HEK293 (cell line): Measurements from ENCODE around the gene LYRM1.

Experiments
- CTCF ChIA-PET: fragments of 350-600 bp; formaldehyde crosslinking; extraction: SDS; loops from one replicate; lab custom pipeline; 2021; ENCODE audit warnings: antibody characterized with exemption; lab: Yijun Ruan, JAX
- POLR2A ChIA-PET: fragments of 300-600 bp; formaldehyde crosslinking; extraction: SDS; loops from one replicate; lab custom pipeline; 2020; ENCODE audit warnings: antibody characterized with exemption, inconsistent platforms; lab: Yijun Ruan, JAX
- H3K27ac ChIP-seq: fragments of 200-500 bp; sonication (Bioruptor generic); 2 replicates; pipeline ENCODE4 v1.5.1; 2014; ENCODE audit warnings: low read depth, low read length, control low read depth, inconsistent platforms; ENCODE audit errors: extremely low read depth
- H3K36me3 ChIP-seq, 2 experiments: fragments of 200-500 bp in 1 of 2; sonication (Bioruptor generic) in 1 of 2; 1 replicate in 1 of 2; 2 replicates in 1 of 2; pipeline ENCODE4 v1.5.1; 2014 to 2017; ENCODE audit warnings: inconsistent platforms in 2 of 2, low read length in 2 of 2; ENCODE audit not compliant: control insufficient read depth in 2 of 2, insufficient read depth in 1 of 2
- H3K4me1 ChIP-seq: fragments of 200-500 bp; sonication (Bioruptor generic); 2 replicates; pipeline ENCODE4 v1.5.1; 2014; ENCODE audit warnings: mild to moderate bottlenecking, low read length, inconsistent platforms; ENCODE audit not compliant: control insufficient read depth, insufficient read depth
- H3K4me3 ChIP-seq: 2 replicates; pipeline ENCODE4 v1.5.1; 2011; ENCODE audit warnings: low read depth, mild to moderate bottlenecking, control low read depth, low read length, moderate library complexity
- H3K9me3 ChIP-seq: fragments of 200-500 bp; sonication (Bioruptor generic); 2 replicates; pipeline ENCODE4 v1.5.1; 2014; ENCODE audit warnings: low read depth, low read length, inconsistent platforms; ENCODE audit not compliant: control insufficient read depth, insufficient read depth
- GLI4 ChIP-seq: fragments of 450-650 bp; formaldehyde crosslinking; IDR thresholded peaks from 2 replicates; pipeline ENCODE4 v1.5.1; 2016; ENCODE audit warnings: missing biosample characterization, missing genetic modification characterization
- TCF7L2 ChIP-seq: IDR thresholded peaks from 2 replicates; pipeline ENCODE4 v1.6.1; 2011; ENCODE audit warnings: low read depth, mild to moderate bottlenecking, inconsistent platforms, low read length, moderate library complexity, borderline replicate concordance
- ZFP41 ChIP-seq: fragments of 450-650 bp; formaldehyde crosslinking; IDR thresholded peaks from 2 replicates; pipeline ENCODE4 v1.5.1; 2016; ENCODE audit warnings: missing biosample characterization, missing genetic modification characterization, borderline replicate concordance
- ZNF26 ChIP-seq: fragments of 450-650 bp; formaldehyde crosslinking; IDR thresholded peaks from 2 replicates; pipeline ENCODE4 v1.5.1; 2016; ENCODE audit warnings: missing biosample characterization, missing genetic modification characterization
- ZNF311 ChIP-seq: fragments of 450-650 bp; formaldehyde crosslinking; IDR thresholded peaks from 2 replicates; pipeline ENCODE4 v1.5.1; 2017; ENCODE audit warnings: missing biosample characterization, missing genetic modification characterization, borderline replicate concordance
- ZNF366 ChIP-seq: fragments of 450-650 bp; formaldehyde crosslinking; conservative IDR thresholded peaks from 2 replicates; pipeline ENCODE4 v1.5.1; 2016; ENCODE audit warnings: missing biosample characterization, missing genetic modification characterization
- ZNF37A ChIP-seq: fragments of 450-650 bp; IDR thresholded peaks from 2 replicates; pipeline ENCODE4 v1.5.1; 2018; ENCODE audit warnings: missing biosample characterization, missing genetic modification characterization
- ZNF501 ChIP-seq: fragments of 450-650 bp; formaldehyde crosslinking; IDR thresholded peaks from 2 replicates; pipeline ENCODE4 v1.5.1; 2016; ENCODE audit warnings: missing biosample characterization, missing genetic modification characterization
- ZNF610 ChIP-seq: fragments of 450-650 bp; formaldehyde crosslinking; IDR thresholded peaks from 2 replicates; pipeline ENCODE4 v1.5.1; 2016; ENCODE audit warnings: missing biosample characterization, missing genetic modification characterization, borderline replicate concordance
- ZNF664 ChIP-seq: fragments of 450-650 bp; formaldehyde crosslinking; IDR thresholded peaks from 2 replicates; pipeline ENCODE4 v1.5.1; 2016; ENCODE audit warnings: missing biosample characterization, missing genetic modification characterization
- ZNF704 ChIP-seq: fragments of 450-650 bp; formaldehyde crosslinking; IDR thresholded peaks from 2 replicates; pipeline ENCODE4 v1.5.1; 2016; ENCODE audit warnings: missing biosample characterization, missing genetic modification characterization
- TF ChIP-seq, protein P1 (sequence below): fragments of 450-650 bp; formaldehyde crosslinking; IDR thresholded peaks from 2 replicates; pipeline ENCODE4 v1.5.1; 2016; ENCODE audit warnings: missing biosample characterization, missing genetic modification characterization
- TF ChIP-seq, protein P2 (sequence below): fragments of 450-650 bp; formaldehyde crosslinking; IDR thresholded peaks from 2 replicates; pipeline ENCODE4 v1.5.1; 2016; ENCODE audit warnings: missing biosample characterization, missing genetic modification characterization
- TF ChIP-seq, protein P3 (sequence below): fragments of 450-650 bp; formaldehyde crosslinking; IDR thresholded peaks from 2 replicates; pipeline ENCODE4 v1.5.0; 2017; ENCODE audit warnings: missing biosample characterization, missing genetic modification characterization, borderline replicate concordance
- TF ChIP-seq, protein P4 (sequence below): fragments of 450-650 bp; formaldehyde crosslinking; IDR thresholded peaks from 2 replicates; pipeline ENCODE4 v1.5.1; 2017; ENCODE audit warnings: missing biosample characterization, missing genetic modification characterization
- TF ChIP-seq, protein P5 (sequence below): fragments of 450-650 bp; IDR thresholded peaks from 2 replicates; pipeline ENCODE4 v1.5.1; 2018; ENCODE audit warnings: missing biosample characterization, mild to moderate bottlenecking, missing genetic modification characterization

The LYRM1 gene

DNA sequence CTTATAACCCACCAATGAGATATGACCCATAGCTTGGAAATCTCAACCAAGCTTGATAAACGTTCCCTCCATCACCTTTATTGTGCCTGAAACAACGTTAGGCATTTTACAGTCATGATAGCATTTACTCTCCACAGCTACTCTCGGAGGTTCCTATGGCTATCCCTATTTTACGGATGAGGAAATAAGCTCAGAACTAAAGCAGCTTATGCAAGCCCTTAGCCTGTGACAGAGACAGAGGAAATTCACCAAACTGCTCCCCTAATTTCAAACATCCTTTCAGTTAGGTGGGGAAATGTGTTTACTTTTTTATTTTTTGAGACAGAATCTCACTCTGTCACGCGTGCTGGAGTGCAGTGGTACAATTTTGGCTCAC is 19.1 kb upstream of the LYRM1 start:
- ChIA-PET POLR2A (no interaction called here), CTCF (interaction anchor here (0.6 kb wide), 1 partner anchor 73 kb away, joined by 3 read pairs; no protein-coding TSS in a partner anchor)
- no peaks in the 10 kb centered on the region for H3K36me3 ChIP-seq
- H3K4me1 ChIP-seq = peaks cover 8% of the 10 kb centered on the region; the same call in 1 of the 2 replicates
- H3K27ac ChIP-seq = no peak overlapping the region
- no peak overlapping the region for H3K4me3 ChIP-seq
- no peak for TF ChIP-seq ZNF26 (tag by site-specific recombination)
- TF ChIP-seq, protein P1, sequence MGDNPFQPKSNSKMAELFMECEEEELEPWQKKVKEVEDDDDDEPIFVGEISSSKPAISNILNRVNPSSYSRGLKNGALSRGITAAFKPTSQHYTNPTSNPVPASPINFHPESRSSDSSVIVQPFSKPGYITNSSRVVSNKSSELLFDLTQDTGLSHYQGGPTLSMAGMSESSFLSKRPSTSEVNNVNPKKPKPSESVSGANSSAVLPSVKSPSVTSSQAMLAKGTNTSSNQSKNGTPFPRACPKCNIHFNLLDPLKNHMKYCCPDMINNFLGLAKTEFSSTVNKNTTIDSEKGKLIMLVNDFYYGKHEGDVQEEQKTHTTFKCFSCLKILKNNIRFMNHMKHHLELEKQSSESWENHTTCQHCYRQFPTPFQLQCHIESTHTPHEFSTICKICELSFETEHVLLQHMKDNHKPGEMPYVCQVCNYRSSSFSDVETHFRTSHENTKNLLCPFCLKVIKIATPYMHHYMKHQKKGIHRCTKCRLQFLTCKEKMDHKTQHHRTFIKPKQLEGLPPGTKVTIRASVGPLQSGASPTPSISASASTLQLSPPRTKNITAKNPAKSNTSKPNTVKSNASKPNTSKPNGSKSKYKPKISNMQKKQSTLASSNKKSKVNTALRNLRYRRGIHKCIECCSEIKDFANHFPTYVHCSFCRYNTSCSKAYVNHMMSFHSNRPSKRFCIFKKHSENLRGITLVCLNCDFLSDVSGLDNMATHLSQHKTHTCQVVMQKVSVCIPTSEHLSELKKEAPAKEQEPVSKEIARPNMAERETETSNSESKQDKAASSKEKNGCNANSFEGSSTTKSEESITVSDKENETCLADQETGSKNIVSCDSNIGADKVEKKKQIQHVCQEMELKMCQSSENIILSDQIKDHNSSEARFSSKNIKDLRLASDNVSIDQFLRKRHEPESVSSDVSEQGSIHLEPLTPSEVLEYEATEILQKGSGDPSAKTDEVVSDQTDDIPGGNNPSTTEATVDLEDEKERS = no peak
- TF ChIP-seq, protein P2, sequence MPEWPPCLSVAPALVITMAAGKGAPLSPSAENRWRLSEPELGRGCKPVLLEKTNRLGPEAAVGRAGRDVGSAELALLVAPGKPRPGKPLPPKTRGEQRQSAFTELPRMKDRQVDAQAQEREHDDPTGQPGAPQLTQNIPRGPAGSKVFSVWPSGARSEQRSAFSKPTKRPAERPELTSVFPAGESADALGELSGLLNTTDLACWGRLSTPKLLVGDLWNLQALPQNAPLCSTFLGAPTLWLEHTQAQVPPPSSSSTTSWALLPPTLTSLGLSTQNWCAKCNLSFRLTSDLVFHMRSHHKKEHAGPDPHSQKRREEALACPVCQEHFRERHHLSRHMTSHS = no peak
- no peak for TF ChIP-seq ZNF311 (tag by site-specific recombination)
- TF ChIP-seq ZNF610 (tag by site-specific recombination) = no peak
- TF ChIP-seq, protein P3, sequence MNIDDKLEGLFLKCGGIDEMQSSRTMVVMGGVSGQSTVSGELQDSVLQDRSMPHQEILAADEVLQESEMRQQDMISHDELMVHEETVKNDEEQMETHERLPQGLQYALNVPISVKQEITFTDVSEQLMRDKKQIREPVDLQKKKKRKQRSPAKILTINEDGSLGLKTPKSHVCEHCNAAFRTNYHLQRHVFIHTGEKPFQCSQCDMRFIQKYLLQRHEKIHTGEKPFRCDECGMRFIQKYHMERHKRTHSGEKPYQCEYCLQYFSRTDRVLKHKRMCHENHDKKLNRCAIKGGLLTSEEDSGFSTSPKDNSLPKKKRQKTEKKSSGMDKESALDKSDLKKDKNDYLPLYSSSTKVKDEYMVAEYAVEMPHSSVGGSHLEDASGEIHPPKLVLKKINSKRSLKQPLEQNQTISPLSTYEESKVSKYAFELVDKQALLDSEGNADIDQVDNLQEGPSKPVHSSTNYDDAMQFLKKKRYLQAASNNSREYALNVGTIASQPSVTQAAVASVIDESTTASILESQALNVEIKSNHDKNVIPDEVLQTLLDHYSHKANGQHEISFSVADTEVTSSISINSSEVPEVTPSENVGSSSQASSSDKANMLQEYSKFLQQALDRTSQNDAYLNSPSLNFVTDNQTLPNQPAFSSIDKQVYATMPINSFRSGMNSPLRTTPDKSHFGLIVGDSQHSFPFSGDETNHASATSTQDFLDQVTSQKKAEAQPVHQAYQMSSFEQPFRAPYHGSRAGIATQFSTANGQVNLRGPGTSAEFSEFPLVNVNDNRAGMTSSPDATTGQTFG (tag by site-specific recombination) = no peak
- no peak for TF ChIP-seq TCF7L2
- TF ChIP-seq ZNF366 (tag by site-specific recombination) = no peak
- no peak for TF ChIP-seq ZNF37A (tag by site-specific recombination)
- TF ChIP-seq ZNF664 (tag by site-specific recombination) = no peak
- TF ChIP-seq ZFP41 (tag by site-specific recombination) = no peak
- no peak for TF ChIP-seq ZNF501 (tag by site-specific recombination)
- TF ChIP-seq GLI4 (tag by site-specific recombination) = no peak
- TF ChIP-seq, protein P4, sequence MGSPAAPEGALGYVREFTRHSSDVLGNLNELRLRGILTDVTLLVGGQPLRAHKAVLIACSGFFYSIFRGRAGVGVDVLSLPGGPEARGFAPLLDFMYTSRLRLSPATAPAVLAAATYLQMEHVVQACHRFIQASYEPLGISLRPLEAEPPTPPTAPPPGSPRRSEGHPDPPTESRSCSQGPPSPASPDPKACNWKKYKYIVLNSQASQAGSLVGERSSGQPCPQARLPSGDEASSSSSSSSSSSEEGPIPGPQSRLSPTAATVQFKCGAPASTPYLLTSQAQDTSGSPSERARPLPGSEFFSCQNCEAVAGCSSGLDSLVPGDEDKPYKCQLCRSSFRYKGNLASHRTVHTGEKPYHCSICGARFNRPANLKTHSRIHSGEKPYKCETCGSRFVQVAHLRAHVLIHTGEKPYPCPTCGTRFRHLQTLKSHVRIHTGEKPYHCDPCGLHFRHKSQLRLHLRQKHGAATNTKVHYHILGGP = no peak
- TF ChIP-seq, protein P5, sequence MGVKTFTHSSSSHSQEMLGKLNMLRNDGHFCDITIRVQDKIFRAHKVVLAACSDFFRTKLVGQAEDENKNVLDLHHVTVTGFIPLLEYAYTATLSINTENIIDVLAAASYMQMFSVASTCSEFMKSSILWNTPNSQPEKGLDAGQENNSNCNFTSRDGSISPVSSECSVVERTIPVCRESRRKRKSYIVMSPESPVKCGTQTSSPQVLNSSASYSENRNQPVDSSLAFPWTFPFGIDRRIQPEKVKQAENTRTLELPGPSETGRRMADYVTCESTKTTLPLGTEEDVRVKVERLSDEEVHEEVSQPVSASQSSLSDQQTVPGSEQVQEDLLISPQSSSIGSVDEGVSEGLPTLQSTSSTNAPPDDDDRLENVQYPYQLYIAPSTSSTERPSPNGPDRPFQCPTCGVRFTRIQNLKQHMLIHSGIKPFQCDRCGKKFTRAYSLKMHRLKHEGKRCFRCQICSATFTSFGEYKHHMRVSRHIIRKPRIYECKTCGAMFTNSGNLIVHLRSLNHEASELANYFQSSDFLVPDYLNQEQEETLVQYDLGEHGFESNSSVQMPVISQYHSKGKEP (tag by site-specific recombination) = no peak
- TF ChIP-seq ZNF704 = no peak
- no peaks in the 10 kb centered on the region for H3K9me3 ChIP-seq
